GM12878 (cell line): ENCODE results near the gene ESR2. TPM values are rescaled to one million over a fixed set of nuclear protein-coding genes. Genes with fewer than 3 reads are reported as not detected.

Experiments used
- ATAC-seq: fragments of 200-7000 bp; cut with Tn5 transposase; 3 replicates; pipeline ENCODE4 v1.9.1; 2020; ENCODE audit warnings: mild to moderate bottlenecking, moderate library complexity
- BruUV-seq: library from RNA; stranded (reverse); fragments of 400-500 nt; replicated peaks from 2 replicates; lab custom pipeline; 2021; lab: Mats Ljungman, UMichigan
- CTCF ChIA-PET: fragments of 300-600 bp; sonication (Branson Sonifier 250); formaldehyde crosslinking; extraction: SDS; loops from one replicate; lab custom pipeline; 2021; ENCODE audit warnings: inconsistent platforms; lab: Yijun Ruan, JAX
- POLR2A ChIA-PET: fragments of 350-600 bp; formaldehyde crosslinking; extraction: SDS; loops from one replicate; lab custom pipeline; 2021; ENCODE audit warnings: inconsistent platforms; lab: Charles Lee
- RAD21 ChIA-PET: fragments of 300-600 bp; sonication (Branson Sonifier 250); formaldehyde crosslinking; loops from one replicate; lab custom pipeline; 2023; ENCODE audit warnings: antibody characterized with exemption; ENCODE audit not compliant: unreplicated experiment; lab: Charles Lee
- SMC1A ChIA-PET: fragments of 300-600 bp; sonication (Branson Sonifier 250); formaldehyde crosslinking; loops from one replicate; lab custom pipeline; 2023; ENCODE audit not compliant: unreplicated experiment, uncharacterized antibody; lab: Charles Lee
- DNase-seq: peaks from one replicate; pipeline ENCODE4 v3.0.0-alpha.2; 2011; ENCODE audit warnings: low read depth, low spot score
- FAIRE-seq: peaks from 3 replicates; lab custom pipeline; 2011; peaks lifted over from hg19 to GRCh38; lab: Jason Lieb, UNC
- H2AFZ ChIP-seq: 2 replicates; pipeline ENCODE4 v1.6.0; 2011; ENCODE audit warnings: low read depth, low read length, control low read depth; ENCODE audit not compliant: control insufficient read depth
- H3K27ac ChIP-seq: 2 replicates; pipeline ENCODE4 v1.5.1; 2011; ENCODE audit warnings: control low read depth; ENCODE audit not compliant: control insufficient read depth, insufficient read depth
- H3K27me3 ChIP-seq, 2 experiments: replicated peaks in 1 of 2; 2 replicates each; pipeline versions ENCODE4 v1.6.0 to v1.6.1; 2011; ENCODE audit warnings: low read length in 1 of 2; ENCODE audit not compliant: control insufficient read depth in 2 of 2, insufficient read depth in 2 of 2
- H3K36me3 ChIP-seq, 2 experiments: 2 replicates each; pipeline ENCODE4 v1.5.1; 2011; ENCODE audit warnings: low read length in 1 of 2; ENCODE audit not compliant: control insufficient read depth in 2 of 2, insufficient read depth in 2 of 2
- H3K4me1 ChIP-seq: 2 replicates; pipeline ENCODE4 v1.6.1; 2011; ENCODE audit warnings: mild to moderate bottlenecking, low read length, moderate library complexity, mixed read lengths; ENCODE audit not compliant: control insufficient read depth, insufficient read depth
- H3K4me2 ChIP-seq: 2 replicates; pipeline ENCODE4 v1.6.0; 2011; ENCODE audit warnings: control low read depth; ENCODE audit not compliant: control insufficient read depth, insufficient read depth
- H3K4me3 ChIP-seq: fragments of 200-600 bp; sonication (generic); 2 replicates; pipeline ENCODE4 v1.5.1; 2016
- H3K79me2 ChIP-seq: 2 replicates; pipeline ENCODE4 v1.6.0; 2011; ENCODE audit warnings: low read length; ENCODE audit not compliant: control insufficient read depth, insufficient read depth
- H3K9ac ChIP-seq: 2 replicates; pipeline ENCODE4 v1.8.0; 2011; ENCODE audit warnings: low read length, control low read depth, mixed read lengths; ENCODE audit not compliant: control insufficient read depth, insufficient read depth
- H3K9me3 ChIP-seq: replicated peaks from 3 replicates; pipeline ENCODE4 v1.5.1; 2011; ENCODE audit warnings: mild to moderate bottlenecking, low read length; ENCODE audit not compliant: control insufficient read depth, insufficient read depth
- H4K20me1 ChIP-seq: 2 replicates; pipeline ENCODE4 v1.6.0; 2011; ENCODE audit not compliant: control insufficient read depth, insufficient read depth
- CBX3 ChIP-seq: fragments of 200-600 bp; sonication (generic); IDR thresholded peaks from 2 replicates; pipeline ENCODE4 v1.6.1; 2016; ENCODE audit warnings: low read depth, borderline replicate concordance
- CEBPB ChIP-seq, 2 experiments: fragments of 150-350 bp in 1 of 2; IDR thresholded peaks; 2 replicates each; pipeline ENCODE4 v1.6.1; 2012 to 2014; ENCODE audit warnings: low read depth in 2 of 2, low read length in 2 of 2, borderline replicate concordance in 1 of 2, inconsistent platforms in 1 of 2
- ETV6 ChIP-seq, 2 experiments: fragments of 450-650 bp in 1 of 2; IDR thresholded peaks in 1 of 2; conservative IDR thresholded peaks in 1 of 2; 2 replicates each; pipeline ENCODE4 v1.6.1; 2014; ENCODE audit warnings: antibody characterized with exemption in 1 of 2, borderline replicate concordance in 1 of 2, low read depth in 1 of 2, mild to moderate bottlenecking in 1 of 2, moderate library complexity in 1 of 2
- FOXK2 ChIP-seq: fragments of 450-650 bp; IDR thresholded peaks from 2 replicates; pipeline ENCODE4 v1.6.1; 2017; ENCODE audit warnings: mild to moderate bottlenecking, moderate library complexity
- FOXM1 ChIP-seq: IDR thresholded peaks from 2 replicates; pipeline ENCODE4 v1.6.1; 2012; ENCODE audit warnings: low read depth, mild to moderate bottlenecking, inconsistent platforms, low read length, moderate library complexity
- HCFC1 ChIP-seq: fragments of 150-350 bp; IDR thresholded peaks from 2 replicates; pipeline ENCODE4 v1.6.1; 2014; ENCODE audit warnings: low read length
- HDAC6 ChIP-seq: fragments of 200-600 bp; sonication (generic); IDR thresholded peaks from one replicate; pipeline ENCODE4 v1.8.0; 2017; ENCODE audit warnings: antibody characterized with exemption; ENCODE audit not compliant: unreplicated experiment
- IKZF2 ChIP-seq, 2 experiments: fragments of 450-650 bp; IDR thresholded peaks; 2 replicates each; pipeline ENCODE4 v1.6.1; 2017; ENCODE audit warnings: mild to moderate bottlenecking in 2 of 2, moderate library complexity in 2 of 2
- JUND ChIP-seq: IDR thresholded peaks from 2 replicates; pipeline ENCODE4 v1.6.1; 2012; ENCODE audit warnings: low read depth, mild to moderate bottlenecking, low read length, improper control_type of control experiment, moderate library complexity
- MXI1 ChIP-seq: fragments of 150-350 bp; IDR thresholded peaks from 2 replicates; pipeline ENCODE4 v1.6.1; 2011; ENCODE audit warnings: low read depth, mild to moderate bottlenecking, inconsistent platforms, low read length, improper control_type of control experiment
- NR2F1 ChIP-seq: fragments of 450-650 bp; conservative IDR thresholded peaks from 2 replicates; pipeline ENCODE4 v1.6.1; 2017; ENCODE audit warnings: mild to moderate bottlenecking
- RB1 ChIP-seq: fragments of 450-650 bp; formaldehyde crosslinking; IDR thresholded peaks from 2 replicates; pipeline ENCODE4 v1.6.1; 2017; ENCODE audit warnings: mild to moderate bottlenecking, borderline replicate concordance
- SMAD1 ChIP-seq: fragments of 450-650 bp; IDR thresholded peaks from 2 replicates; pipeline ENCODE4 v1.6.1; 2018; ENCODE audit warnings: mild to moderate bottlenecking, low read depth; ENCODE audit not compliant: partially characterized antibody
- SMARCA5 ChIP-seq: fragments of 450-650 bp; IDR thresholded peaks from 2 replicates; pipeline ENCODE4 v1.6.1; 2017; ENCODE audit warnings: mild to moderate bottlenecking
- STAT1 ChIP-seq: fragments of 450-650 bp; conservative IDR thresholded peaks from 2 replicates; pipeline ENCODE4 v1.6.1; 2014; ENCODE audit warnings: antibody characterized with exemption, mild to moderate bottlenecking
- SUPT20H ChIP-seq: IDR thresholded peaks from 2 replicates; pipeline ENCODE4 v1.6.1; 2011; ENCODE audit warnings: low read depth, mild to moderate bottlenecking, low read length, moderate library complexity, borderline replicate concordance; ENCODE audit not compliant: control insufficient read depth
- WGBS: methylation state at CpG from one replicate; pipeline ENCODE4 v1.1.6; 2016; ENCODE audit warnings: low lambda C conversion rate; ENCODE audit not compliant: insufficient replicate concordance, insufficient coverage; ENCODE audit errors: missing lambda C conversion rate; 5-methylcytosine and 5-hydroxymethylcytosine counted together
- in situ Hi-C: fragments of 300-500 bp; cut with MboI; formaldehyde crosslinking; loops from 9 replicates; pipeline ENCODE4 v1.14.3; 2018; ENCODE audit warnings: mixed read lengths
- intact Hi-C: fragments of 100-400 bp; cut with micrococcal nuclease; formaldehyde crosslinking; loops from one replicate; pipeline ENCODE4 v1.14.2; 2022; ENCODE audit not compliant: unreplicated experiment
- polyA plus RNA-seq, 11 experiments: library from polyadenylated mRNA; depleted of rRNA in 4 of 11; unstranded in 6 of 11; stranded (reverse) in 5 of 11; fragments of >200 nt; fragmentation: Nextera tagmentation in 4 of 11; fragmentation: Illumina TruSeq in 1 of 11; extraction: Ambion mirVana in 4 of 11; extraction: Trizol in 1 of 11; gene quantifications; 1 replicate in 1 of 11; 2 replicates in 10 of 11; pipeline versions ENCODE4 v1.2.1 to v1.2.3, GENCODE V29; 2011 to 2016; ENCODE audit warnings: inconsistent platforms in 2 of 11, missing spikeins in 2 of 11, low read depth in 1 of 11
- total RNA-seq, 4 experiments: library from RNA; depleted of rRNA in 3 of 4; stranded (reverse); fragments of >200 nt in 3 of 4; fragmentation: Illumina TruSeq in 1 of 4; extraction: Trizol in 1 of 4; gene quantifications; 2 replicates each; pipeline versions ENCODE4 v1.2.1 to v1.2.3, GENCODE V29; 2013 to 2021
- TF ChIP-seq, protein P1 (sequence below): IDR thresholded peaks from 2 replicates; pipeline ENCODE4 v1.6.1; 2012; ENCODE audit warnings: low read depth, low read length, improper control_type of control experiment
- TF ChIP-seq, protein P2 (sequence below): fragments of 450-650 bp; IDR thresholded peaks from 2 replicates; pipeline ENCODE4 v1.6.1; 2018; ENCODE audit warnings: borderline replicate concordance, mild to moderate bottlenecking; ENCODE audit not compliant: partially characterized antibody

Gene ESR2
- total and polyA plus RNA-seq, 10 of the 15 experiments (the other 5 are each of a cell fraction or from before 2014, with no cell fraction given) = 0.29 to 2.6 (median 0.81) TPM

DNA sequence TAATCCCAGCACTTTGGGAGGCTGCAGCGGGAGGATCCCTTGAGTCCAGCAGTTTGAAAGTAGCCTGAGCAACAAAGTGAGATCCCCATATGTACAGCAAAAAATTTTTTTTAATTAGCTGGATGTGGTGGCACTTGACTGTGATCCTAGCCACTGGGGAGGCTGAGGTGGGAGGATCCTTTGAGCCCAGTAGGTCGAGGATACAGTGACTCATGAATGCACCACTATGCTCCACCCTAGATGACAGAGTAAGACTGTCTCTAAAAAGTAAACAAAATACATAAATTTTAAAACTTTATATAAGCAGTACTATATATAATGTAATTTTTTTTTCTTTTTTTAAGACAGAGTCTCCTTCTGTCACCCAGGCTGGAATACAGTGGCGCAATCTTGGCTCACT is 115.4 kb downstream of the ESR2 start:
- no peak for ATAC-seq
- WGBS = 97% methylated on average over 3 of the region's 3 CpGs

More for the DNA sequence above, 115.4 kb downstream of the ESR2 start:
- Histone ChIP-seq H3K27me3 (no peaks in the 10 kb centered on the region), H3K27ac (no peak overlapping the region), H3K36me3 (peaks cover 1 to 4% of the 10 kb centered on the region in 2 experiments; a peak in 3 of 4 replicates), H3K4me2 (no peak overlapping the region), H4K20me1 (no peaks in the 10 kb centered on the region), H3K9me3 (no peaks in the 10 kb centered on the region), H3K4me1 (no peaks in the 10 kb centered on the region), H3K4me3 (no peak overlapping the region), H2AFZ (no peak overlapping the region), H3K79me2 (no peaks in the 10 kb centered on the region), H3K9ac (no peak overlapping the region)
- ChIA-PET CTCF (interaction anchor here (0.5 kb wide), 1 partner anchor 28 kb away, joined by 3 read pairs; no protein-coding TSS in a partner anchor), POLR2A (no interaction called here), SMC1A (interaction anchor here (1.0 kb wide), 1 partner anchor 47 kb away, joined by 3 read pairs; no protein-coding TSS in a partner anchor), RAD21 (no interaction called here)
- FAIRE-seq = no peak
- TF ChIP-seq HCFC1 = no peak
- TF ChIP-seq SMARCA5 = no peak
- no peak for TF ChIP-seq FOXK2
- TF ChIP-seq, protein P1, sequence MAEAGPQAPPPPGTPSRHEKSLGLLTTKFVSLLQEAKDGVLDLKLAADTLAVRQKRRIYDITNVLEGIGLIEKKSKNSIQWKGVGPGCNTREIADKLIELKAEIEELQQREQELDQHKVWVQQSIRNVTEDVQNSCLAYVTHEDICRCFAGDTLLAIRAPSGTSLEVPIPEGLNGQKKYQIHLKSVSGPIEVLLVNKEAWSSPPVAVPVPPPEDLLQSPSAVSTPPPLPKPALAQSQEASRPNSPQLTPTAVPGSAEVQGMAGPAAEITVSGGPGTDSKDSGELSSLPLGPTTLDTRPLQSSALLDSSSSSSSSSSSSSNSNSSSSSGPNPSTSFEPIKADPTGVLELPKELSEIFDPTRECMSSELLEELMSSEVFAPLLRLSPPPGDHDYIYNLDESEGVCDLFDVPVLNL = no peak
- no peak for TF ChIP-seq RB1
- TF ChIP-seq SUPT20H = no peak
- TF ChIP-seq ETV6 (conservative IDR thresholded peaks at IDR 0.05 in 1 of 2, IDR thresholded peaks at IDR 0.05 in 1 of 2; ENCODE audit: borderline replicate concordance in 1 of 2, low read depth in 1 of 2) = no peak
- no peak for TF ChIP-seq JUND
- no peak for TF ChIP-seq CEBPB (IDR thresholded peaks at IDR 0.05; ENCODE audit: borderline replicate concordance in 1 of 2, low read depth in 2 of 2, low read length in 2 of 2)
- TF ChIP-seq SMAD1 = no peak
- TF ChIP-seq IKZF2 (IDR thresholded peaks at IDR 0.05) = no peak
- TF ChIP-seq, protein P2, sequence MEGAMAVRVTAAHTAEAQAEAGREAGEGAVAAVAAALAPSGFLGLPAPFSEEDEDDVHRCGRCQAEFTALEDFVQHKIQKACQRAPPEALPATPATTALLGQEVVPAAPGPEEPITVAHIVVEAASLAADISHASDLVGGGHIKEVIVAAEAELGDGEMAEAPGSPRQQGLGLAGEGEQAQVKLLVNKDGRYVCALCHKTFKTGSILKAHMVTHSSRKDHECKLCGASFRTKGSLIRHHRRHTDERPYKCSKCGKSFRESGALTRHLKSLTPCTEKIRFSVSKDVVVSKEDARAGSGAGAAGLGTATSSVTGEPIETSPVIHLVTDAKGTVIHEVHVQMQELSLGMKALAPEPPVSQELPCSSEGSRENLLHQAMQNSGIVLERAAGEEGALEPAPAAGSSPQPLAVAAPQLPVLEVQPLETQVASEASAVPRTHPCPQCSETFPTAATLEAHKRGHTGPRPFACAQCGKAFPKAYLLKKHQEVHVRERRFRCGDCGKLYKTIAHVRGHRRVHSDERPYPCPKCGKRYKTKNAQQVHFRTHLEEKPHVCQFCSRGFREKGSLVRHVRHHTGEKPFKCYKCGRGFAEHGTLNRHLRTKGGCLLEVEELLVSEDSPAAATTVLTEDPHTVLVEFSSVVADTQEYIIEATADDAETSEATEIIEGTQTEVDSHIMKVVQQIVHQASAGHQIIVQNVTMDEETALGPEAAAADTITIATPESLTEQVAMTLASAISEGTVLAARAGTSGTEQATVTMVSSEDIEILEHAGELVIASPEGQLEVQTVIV = no peak
- no peak for TF ChIP-seq FOXM1
- no peak for TF ChIP-seq CBX3
- no peak for TF ChIP-seq HDAC6
- no peak for TF ChIP-seq NR2F1
- no peak for TF ChIP-seq MXI1
- TF ChIP-seq STAT1 = no peak
- BruUV-seq = no TSS peak
- intact Hi-C loops (no loop called here), in situ Hi-C loops (no loop called here)
- no peak for DNase-seq
